Brain pericyte (primary cell): ENCODE data around the gene EBI3.
"Not testable (repeated sequence)": the region's sequence is repeated elsewhere in the genome, so short reads cannot be mapped to it uniquely, and the experiment has no call there.

ENCODE experiments used
- DNase-seq: peaks from one replicate; pipeline ENCODE4 v3.0.0-alpha.2; 2012; ENCODE audit warnings: low read depth, low spot score

The EBI3 gene

DNA sequence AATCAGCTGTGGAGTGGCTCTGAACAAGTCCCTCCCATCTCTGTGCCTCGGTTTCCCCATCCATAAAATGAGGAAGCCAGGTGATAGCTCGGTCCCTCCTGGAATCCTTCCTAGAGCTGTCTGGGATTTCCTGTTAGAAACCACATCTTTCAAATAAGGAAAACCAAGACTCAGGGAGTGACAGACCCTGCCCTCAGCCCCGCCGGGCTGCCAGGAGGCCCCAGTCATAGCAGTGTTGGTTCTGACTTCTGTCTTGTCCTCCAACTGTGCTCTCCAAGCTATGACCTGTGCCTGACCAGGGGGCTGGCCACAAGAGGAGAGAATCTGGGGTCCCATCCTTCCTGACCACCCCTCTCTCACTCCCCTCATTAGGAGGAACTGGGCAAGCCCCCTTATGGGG, 48.7 kb downstream of the EBI3 start:
- no peak for DNase-seq

DNA sequence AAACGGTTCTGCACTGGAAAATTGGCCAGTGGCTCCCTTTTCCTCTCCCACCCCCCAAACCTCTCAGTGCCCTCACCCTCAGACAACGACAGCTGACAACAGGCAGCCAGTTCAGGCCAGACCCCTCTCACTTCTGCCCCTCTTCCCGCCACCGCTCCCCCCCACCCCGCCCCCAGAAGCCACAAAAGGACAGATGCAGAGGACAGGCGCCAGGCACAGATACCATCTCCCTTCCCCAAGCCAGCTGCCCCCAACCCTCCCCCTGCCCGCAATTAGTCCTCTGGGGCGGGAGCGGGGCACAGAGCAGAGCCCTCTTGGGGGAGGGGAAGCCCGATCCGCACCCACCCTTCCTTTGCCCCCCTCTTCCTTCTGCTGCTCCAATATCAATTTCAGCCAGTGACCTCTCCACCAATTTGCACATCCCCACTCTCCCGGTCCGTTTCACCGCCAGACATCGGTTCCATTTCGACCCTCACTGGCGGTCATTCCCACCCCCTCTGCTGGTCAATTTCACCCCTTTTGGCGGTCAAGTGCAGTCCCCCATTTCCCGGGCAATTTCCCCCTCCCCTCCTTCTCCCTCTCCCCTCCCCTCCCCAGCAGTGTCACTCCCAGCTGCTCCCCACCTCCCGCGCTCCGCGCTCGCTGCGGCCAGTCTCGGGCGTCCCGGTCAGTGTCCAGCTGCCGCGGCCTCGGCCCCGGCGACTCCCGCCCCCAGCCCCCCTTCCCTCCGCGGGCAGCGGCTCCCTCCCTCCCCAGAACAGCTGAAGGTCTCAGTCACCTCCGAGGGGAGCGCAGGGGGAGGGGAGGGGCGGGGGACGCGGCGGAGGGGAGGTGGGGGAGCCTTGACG, 49.3 kb downstream of the EBI3 start, which contains the start of gene SHD:
TSS of gene SHD (plus strand) at position 848 of the 848 bp plus-strand sequence. CDS start 798 bp downstream, outside the sequence.
- no peak for DNase-seq

DNA sequence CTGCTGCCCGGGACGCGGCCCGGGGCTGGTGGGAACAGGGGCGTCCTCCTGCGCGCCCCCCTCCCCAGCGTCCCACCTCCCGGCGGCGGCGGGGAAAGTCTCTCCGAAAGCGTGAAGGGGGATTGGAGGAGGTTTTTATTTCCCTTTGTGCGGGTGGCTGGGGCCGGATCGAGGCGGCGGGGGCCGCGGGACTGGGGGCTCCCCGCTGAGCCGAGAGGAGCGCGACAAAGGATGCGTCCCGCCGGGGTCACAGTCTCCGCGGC, 49.9 kb downstream of the EBI3 start:
- DNase-seq: no peak

DNA sequence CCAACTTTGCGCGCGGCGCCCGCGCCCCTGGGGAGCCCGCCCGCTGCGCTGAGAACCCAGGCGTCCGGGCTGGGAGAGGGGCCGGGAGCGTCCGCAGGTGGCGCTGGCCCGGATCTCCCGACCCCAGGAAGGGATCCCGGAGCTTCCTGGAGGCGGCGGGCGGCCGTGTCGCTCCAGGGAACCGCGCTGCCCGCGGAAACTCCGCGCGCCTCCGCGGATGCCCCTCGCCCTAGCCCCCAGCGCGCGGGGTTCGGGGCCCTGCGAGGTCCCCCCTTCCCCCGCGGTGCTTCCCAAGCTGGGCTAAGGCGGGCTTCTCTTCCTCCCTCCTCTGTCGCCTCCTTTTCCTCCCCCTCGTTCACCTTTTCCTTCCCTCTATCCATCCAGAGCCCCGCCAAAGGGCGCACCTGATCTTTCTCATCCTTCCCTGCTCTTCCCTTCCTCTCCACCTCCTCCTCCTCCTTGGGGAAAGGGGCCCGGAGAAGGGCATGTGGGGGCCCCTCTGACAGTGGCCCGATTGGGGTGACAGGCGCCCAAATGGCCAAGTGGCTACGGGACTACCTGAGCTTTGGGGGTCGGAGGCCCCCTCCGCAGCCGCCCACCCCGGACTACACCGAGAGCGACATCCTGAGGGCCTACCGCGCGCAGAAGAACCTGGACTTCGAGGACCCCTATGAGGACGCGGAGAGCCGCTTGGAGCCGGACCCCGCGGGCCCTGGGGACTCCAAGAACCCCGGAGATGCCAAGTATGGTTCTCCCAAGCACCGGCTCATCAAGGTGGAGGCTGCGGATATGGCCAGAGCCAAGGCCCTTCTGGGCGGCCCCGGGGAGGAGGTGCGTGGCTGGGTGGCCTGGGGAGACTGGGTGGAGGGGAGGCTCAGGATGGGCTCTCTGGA, 50.5 kb downstream of the EBI3 start:
- DNase-seq: no peak

DNA sequence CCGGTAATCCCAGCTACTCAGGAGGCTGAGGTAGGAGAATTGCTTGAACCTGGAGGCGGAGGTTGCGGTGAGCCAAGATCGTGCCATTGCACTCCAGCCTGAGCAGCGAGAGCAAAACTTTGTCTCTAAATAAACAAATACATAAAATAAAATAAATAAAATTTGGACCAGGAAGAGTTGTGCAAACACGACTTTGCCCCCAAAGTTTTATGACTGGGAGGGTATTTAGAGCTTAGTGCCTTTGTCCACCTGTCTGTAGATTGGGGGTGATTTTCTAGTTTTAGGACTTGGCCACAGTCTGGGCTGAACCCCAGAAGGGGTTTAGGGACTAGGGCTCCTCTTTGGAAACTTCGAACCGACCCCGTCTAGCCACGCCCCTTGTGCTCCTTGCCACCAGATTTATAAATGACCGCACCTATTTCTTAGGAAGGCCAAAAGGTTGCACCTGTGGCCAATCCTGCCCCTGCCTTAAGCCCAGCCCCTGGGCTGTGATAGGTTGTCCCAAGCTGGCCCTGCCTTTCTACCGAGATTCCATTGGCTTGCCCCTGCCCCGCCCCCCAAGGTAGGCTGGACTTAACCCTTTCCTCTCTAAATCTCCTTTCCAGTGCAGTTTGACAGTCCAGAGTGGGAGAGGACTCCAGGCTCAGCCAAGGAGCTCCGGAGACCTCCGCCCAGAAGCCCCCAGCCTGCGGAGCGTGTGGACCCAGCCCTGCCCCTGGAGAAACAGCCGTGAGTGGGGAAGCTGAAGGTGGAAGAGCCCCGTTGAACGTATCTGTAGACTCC, 55.0 kb downstream of the EBI3 start:
- no peak for DNase-seq

DNA sequence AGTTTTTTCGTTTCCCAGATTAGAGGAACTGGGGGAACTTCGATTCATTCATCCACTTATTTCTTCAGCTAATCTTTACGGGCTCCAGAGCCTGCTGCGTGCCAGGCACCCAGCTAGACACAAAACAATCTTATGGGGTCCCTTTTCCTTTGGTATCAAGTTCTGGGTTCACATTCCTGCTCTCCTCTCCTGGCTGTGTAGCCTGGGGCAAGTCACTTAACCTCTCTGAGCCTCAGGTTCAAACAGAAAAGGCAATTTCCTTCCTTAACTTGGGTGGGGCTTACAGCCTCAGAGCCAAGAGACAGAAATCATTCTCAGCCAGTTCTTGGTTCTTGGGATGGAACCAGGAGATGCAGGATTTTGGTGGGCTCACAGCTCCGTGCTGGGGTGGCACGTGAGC, 55.7 kb downstream of the EBI3 start:
- no peak for DNase-seq

DNA sequence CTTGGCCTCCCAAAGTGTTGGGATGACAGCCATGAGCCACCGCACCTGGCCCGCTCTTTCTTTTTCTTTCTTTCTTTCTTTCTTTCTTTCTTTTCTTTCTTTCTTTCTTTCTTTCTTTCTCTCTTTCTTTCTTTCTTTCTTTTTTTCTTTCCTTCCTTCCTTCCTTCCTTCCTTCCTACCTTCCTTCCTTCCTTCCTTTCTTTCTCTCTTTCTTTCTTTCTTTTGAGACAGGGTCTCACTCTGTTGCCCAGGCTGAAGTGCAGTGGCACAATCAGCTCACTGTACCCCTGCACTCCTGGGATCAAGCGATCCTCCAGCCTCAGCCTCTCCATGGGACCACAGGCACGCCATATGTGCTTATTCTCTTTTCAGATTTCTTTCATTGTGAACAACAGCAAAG, 56.8 kb downstream of the EBI3 start:
- DNase-seq: not testable (repeated sequence)
